Tibial artery (tissue), 4 donors: Measurements from ENCODE around the gene GLB1L3.
"Not testable (repeated sequence)": the region's sequence is repeated elsewhere in the genome, so short reads cannot be mapped to it uniquely, and the experiment has no call there.

Experiments
- DNase-seq, 2 donors: peaks; one replicate each; pipeline ENCODE4 v3.0.0-alpha.2; 2019
- H3K27ac ChIP-seq, 2 donors: fragments of 200-600 bp; sonication (generic) in 1 of 2; 1 replicate in 1 of 2; 2 replicates in 1 of 2; pipeline ENCODE4 v1.5.1; 2018 to 2019; ENCODE audit warnings: mild to moderate bottlenecking in 1 of 2
- H3K27me3 ChIP-seq, 2 donors: fragments of 200-600 bp; sonication (generic) in 1 of 2; one replicate each; pipeline versions ENCODE4 v1.5.1 to v1.6.0; 2016 to 2019
- H3K36me3 ChIP-seq, 3 donors: fragments of 200-600 bp; sonication (generic) in 2 of 3; one replicate each; pipeline ENCODE4 v1.5.1; 2016 to 2019; ENCODE audit warnings: mild to moderate bottlenecking in 2 of 3
- H3K4me1 ChIP-seq, 4 donors: fragments of 200-600 bp; sonication (generic) in 2 of 4; 1 replicate in 3 of 4; 2 replicates in 1 of 4; pipeline ENCODE4 v1.5.1; 2016 to 2019
- H3K4me3 ChIP-seq, 2 donors: fragments of 200-600 bp; sonication (generic) in 1 of 2; 1 replicate in 1 of 2; 2 replicates in 1 of 2; pipeline ENCODE4 v1.5.1; 2018 to 2019; ENCODE audit warnings: mild to moderate bottlenecking in 2 of 2
- H3K9me3 ChIP-seq, 3 donors: fragments of 200-600 bp; sonication (generic) in 1 of 3; one replicate each; pipeline ENCODE4 v1.5.1; 2016 to 2019
- intact Hi-C: fragments of 100-400 bp; cut with DNase I; formaldehyde crosslinking; loops from one replicate; pipeline ENCODE4 v1.15.0; 2023; ENCODE audit warnings: low total_unique reads
- TF ChIP-seq, protein P1 (sequence below), 2 experiments: fragments of 200-600 bp in 1 of 2; fragments of 450-650 bp in 1 of 2; IDR thresholded peaks; one replicate each; pipeline ENCODE4 v1.5.1; 2017 to 2019; ENCODE audit warnings: antibody characterized with exemption in 2 of 2, mild to moderate bottlenecking in 1 of 2, moderate library complexity in 1 of 2

GLB1L3 gene

DNA sequence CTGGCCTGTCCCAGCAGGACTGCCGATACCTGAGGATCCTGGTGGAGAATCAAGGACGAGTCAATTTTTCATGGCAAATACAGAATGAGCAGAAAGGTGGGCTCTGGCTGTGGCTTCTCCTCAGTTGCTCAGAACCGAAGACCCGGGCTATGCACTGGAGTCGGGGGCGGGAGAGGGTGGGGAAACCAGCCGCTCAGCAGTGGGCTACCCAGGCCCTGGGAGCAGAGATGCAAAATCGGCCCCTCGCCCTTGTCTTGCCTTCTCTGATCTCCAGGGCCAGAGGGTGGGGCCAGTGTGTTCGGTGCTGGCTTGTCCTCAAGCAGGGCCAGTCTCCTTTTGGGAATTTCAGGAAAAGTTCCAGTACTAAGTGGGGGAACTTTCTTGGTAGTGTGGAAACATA, 37.2 kb downstream of the GLB1L3 start:
- H3K27me3 ChIP-seq, result peaks cover 0 to 12% of the 10 kb centered on the region in 2 donors
- no peak for DNase-seq
- no peaks in the 10 kb centered on the region for H3K36me3 ChIP-seq
- TF ChIP-seq, protein P1, sequence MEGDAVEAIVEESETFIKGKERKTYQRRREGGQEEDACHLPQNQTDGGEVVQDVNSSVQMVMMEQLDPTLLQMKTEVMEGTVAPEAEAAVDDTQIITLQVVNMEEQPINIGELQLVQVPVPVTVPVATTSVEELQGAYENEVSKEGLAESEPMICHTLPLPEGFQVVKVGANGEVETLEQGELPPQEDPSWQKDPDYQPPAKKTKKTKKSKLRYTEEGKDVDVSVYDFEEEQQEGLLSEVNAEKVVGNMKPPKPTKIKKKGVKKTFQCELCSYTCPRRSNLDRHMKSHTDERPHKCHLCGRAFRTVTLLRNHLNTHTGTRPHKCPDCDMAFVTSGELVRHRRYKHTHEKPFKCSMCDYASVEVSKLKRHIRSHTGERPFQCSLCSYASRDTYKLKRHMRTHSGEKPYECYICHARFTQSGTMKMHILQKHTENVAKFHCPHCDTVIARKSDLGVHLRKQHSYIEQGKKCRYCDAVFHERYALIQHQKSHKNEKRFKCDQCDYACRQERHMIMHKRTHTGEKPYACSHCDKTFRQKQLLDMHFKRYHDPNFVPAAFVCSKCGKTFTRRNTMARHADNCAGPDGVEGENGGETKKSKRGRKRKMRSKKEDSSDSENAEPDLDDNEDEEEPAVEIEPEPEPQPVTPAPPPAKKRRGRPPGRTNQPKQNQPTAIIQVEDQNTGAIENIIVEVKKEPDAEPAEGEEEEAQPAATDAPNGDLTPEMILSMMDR (IDR thresholded peaks at IDR 0.05), result no peak
- intact Hi-C loops, result no loop called here
- H3K9me3 ChIP-seq, result peaks cover 0 to 9% (median 7%) of the 10 kb centered on the region in 3 donors
- H3K27ac ChIP-seq, result no peak overlapping the region
- H3K4me1 ChIP-seq, result no peaks in the 10 kb centered on the region
- H3K4me3 ChIP-seq, result no peak overlapping the region

DNA sequence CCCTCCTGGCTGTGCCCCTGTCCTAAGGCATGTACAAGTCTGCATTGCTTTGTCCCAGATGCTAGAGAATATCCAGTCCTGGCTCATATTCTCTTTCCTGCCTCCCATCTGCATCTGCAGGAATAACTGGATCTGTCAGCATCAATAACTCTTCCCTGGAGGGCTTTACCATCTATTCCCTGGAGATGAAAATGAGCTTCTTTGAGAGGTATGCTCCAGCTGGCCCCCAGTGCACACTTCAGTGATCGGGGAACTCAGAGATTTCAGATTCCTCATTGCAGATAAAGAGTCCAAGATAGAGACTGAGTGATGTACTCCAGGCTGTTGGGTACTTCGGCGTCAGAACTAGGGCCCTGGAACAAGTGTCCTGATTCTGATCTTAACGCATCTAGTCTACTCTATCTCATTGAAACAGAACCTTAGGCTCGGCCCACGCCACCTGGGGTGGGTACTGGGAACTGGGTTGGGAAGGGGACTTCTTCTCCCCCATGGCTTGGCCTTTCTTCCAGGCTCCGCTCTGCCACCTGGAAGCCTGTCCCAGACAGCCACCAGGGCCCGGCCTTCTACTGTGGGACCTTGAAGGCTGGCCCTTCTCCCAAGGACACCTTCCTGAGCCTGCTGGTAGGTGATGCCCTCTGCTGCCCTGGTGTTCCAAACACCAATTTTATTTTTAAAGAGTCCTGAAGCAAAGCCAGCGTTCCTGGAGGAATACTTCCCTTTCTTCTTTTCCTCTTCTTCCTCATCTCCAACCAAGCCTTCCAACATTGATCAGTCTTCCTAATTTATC, 37.8 kb downstream of the GLB1L3 start:
- H3K4me3 ChIP-seq, result no peak overlapping the region
- H3K36me3 ChIP-seq, result no peaks in the 10 kb centered on the region
- H3K4me1 ChIP-seq, result no peaks in the 10 kb centered on the region
- intact Hi-C loops, result no loop called here
- TF ChIP-seq, protein P1 (IDR thresholded peaks at IDR 0.05), result no peak
- DNase-seq, result no peak
- H3K9me3 ChIP-seq, result peaks cover 0 to 9% (median 7%) of the 10 kb centered on the region in 3 donors
- peaks cover 0 to 12% of the 10 kb centered on the region in 2 donors for H3K27me3 ChIP-seq
- no peak overlapping the region for H3K27ac ChIP-seq

DNA sequence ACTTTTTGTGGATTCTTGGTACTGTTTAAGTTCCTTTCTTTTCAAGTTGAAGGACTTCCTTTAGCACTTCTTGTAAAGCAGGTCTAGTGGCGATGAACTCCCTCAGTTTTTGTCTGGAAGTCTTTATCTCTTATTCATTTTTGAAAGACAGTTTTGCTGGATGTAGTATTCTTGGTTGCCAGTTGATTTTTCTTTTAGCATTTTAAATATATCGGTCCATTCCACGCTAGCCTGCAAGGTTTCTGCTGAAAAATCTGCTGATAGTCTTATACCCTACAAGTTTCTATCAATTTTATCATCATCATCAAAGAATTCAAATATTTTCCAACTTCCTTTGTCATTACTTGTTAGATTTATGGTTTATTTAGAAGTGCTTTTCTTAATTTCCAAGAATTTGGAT, 40.9 kb downstream of the GLB1L3 start:
- Histone ChIP-seq H3K4me3 (no peak overlapping the region), H3K36me3 (no peaks in the 10 kb centered on the region), H3K27me3 (peaks cover 0 to 9% of the 10 kb centered on the region in 2 donors), H3K9me3 (peaks cover 0 to 13% (median 13%) of the 10 kb centered on the region in 3 donors), H3K4me1 (no peaks in the 10 kb centered on the region), H3K27ac (no peak overlapping the region)
- DNase-seq, result no peak
- intact Hi-C loops, result no loop called here
- TF ChIP-seq, protein P1 (IDR thresholded peaks at IDR 0.05), result no peak

DNA sequence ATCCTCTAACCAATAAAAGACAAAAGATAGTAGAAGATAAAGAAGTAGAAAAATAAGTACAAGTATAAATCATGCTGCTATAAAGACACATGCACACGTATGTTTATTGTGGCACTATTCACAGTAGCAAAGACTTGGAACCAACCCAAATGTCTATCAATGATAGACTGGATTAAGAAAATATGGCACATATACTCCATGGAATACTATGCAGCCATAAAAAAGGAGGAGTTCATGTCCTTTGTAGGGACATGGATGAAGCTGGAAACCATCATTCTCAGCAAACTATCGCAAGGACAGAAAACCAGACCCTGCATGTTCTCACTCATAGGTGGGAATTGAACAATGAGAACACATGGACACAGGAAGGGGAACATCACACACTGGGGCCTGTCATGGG, 45.2 kb downstream of the GLB1L3 start:
- peaks cover 0 to 13% (median 13%) of the 10 kb centered on the region in 3 donors for H3K9me3 ChIP-seq
- intact Hi-C loops, H3K4me3 ChIP-seq, DNase-seq, H3K27me3 ChIP-seq, H3K36me3 ChIP-seq, H3K27ac ChIP-seq, H3K4me1 ChIP-seq: not testable (repeated sequence)

DNA sequence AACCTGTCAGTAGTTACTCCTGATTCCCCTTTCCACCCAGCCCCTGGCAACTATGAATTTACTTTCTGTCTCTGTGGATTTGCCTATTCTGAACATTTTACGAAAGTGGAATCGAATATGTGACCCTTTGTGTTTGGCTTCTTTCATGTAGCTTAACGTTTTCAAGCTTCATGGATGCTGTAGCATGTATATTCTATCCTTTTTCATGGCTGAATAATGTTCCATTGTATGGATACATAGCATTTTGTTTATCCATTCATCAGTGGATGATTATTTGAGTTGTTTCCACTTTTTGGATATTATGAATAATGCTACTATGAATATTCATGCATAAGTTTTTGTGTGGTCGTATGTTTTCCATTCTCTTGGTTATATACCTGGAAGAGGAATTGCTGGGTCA, 46.4 kb downstream of the GLB1L3 start:
- no peaks in the 10 kb centered on the region for H3K27me3 ChIP-seq
- intact Hi-C loops, result no loop called here
- H3K4me3 ChIP-seq, result no peak overlapping the region
- no peak for DNase-seq
- H3K27ac ChIP-seq, result no peak overlapping the region
- TF ChIP-seq, protein P1 (IDR thresholded peaks at IDR 0.05), result no peak
- peaks cover 0 to 6% (median 4%) of the 10 kb centered on the region in 3 donors for H3K9me3 ChIP-seq
- no peaks in the 10 kb centered on the region for H3K36me3 ChIP-seq
- H3K4me1 ChIP-seq, result no peaks in the 10 kb centered on the region

DNA sequence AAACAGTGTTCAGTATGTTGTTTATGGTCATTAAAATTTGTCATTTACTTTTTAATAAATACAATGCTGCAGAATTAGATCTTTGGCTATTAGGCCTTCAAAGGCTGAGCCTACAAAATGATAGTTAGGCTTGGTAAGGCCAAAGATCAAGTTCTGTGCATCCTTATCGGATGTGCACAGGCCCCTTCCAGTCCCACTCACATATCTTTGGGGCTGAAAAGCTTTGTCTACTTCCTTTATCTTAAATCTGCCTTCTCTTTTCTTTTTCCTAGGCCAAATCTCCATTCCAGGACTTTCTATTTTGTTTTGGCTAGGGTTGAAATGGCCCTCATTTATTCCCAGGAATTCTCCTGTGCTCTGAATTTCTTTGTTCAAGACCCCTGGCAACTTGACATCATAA, 52.3 kb downstream of the GLB1L3 start:
- H3K4me3 ChIP-seq, result no peak overlapping the region
- no peaks in the 10 kb centered on the region for H3K9me3 ChIP-seq
- intact Hi-C loops, result loop anchor here (5.0 kb wide), 1 partner anchor 81 kb away; no protein-coding TSS in a partner anchor
- no peak for DNase-seq
- H3K27ac ChIP-seq, result no peak overlapping the region
- H3K36me3 ChIP-seq, result no peaks in the 10 kb centered on the region
- peaks cover 0 to 17% (median 12%) of the 10 kb centered on the region in 4 donors for H3K4me1 ChIP-seq
- H3K27me3 ChIP-seq, result no peaks in the 10 kb centered on the region
- TF ChIP-seq, protein P1 (IDR thresholded peaks at IDR 0.05), result no peak
